GM18502 (cell line): Measurements from ENCODE around the gene ZNF23.
"Not testable (repeated sequence)": the region's sequence is repeated elsewhere in the genome, so short reads cannot be mapped to it uniquely, and the experiment has no call there.

Source experiments
- ATAC-seq: cut with Tn5 transposase; IDR thresholded peaks from one replicate; pipeline ENCODE4 v1.9.1; 2021; ENCODE audit warnings: mild to moderate bottlenecking; ENCODE audit not compliant: unreplicated experiment, poor library complexity

ZNF23 gene

DNA sequence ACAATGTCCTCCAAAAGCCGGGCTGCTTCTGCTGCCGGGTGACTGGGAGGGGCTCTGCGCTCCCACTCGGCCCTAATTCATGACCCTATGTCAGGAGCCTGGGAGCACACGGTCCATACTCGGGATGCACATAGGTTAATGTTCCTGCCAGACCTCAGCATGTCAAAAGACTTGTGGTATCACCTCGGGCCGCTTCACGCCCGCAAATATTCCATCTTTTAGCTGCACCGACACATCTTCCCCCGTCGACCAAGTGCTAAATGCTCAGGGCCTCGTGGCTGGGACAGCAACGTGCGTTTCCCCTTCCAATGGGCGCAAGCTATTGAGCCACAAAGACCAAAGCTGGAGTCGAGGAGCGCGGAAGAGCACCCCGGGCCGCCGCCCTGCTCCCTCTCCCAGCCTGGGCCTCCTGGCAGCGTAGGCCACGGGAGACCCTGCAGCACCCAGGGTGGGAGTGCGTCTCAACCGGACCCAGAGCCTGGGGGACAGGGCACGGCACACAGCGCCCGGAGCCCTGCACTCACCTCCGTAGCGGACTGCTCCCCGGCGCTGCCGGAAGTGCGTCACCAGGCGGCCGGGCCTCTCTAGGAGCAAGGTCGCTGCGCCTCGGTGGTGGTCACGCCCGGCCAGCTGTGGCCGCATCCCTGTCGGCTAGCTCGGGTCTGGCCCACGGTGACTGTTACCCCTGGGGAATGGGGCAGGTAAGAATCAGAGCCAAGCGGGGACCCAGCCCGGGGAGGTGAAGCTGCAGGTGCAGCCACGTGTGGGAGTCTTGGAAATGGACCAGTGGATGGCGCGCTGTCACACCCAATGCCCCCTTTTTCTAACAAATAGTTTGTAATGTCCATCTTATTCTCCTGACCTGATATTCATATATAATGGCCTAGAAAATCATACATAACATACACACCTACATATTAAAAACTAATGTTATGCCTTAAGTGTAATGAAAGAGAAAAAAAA, at the start of gene ZNF23:
Gene ZNF23, minus strand, starts transcription at position 562 of the 963 bp plus-strand sequence. CDS start 5,451 bp downstream, outside the sequence.
- ATAC-seq: peak; percentile 98

DNA sequence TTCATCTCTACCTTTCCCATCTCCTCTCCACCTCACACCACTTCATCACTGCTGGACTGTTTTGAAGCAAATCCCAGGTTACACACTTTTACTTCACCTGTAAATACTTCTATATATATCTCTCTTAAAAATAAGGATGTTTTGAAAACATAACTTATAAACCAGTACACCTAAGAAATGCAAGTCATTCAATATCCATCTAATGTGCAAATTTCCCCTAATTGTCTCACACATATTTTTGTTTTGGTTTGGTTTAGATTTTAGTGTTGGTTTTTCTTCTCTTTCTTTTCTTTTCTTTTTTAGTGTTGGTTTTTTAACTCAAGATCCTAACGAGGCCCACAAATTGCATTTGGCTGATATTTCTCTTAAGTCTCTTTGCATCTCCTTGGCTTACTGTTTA, 45.0 kb upstream of the ZNF23 start:
- no peak for ATAC-seq

DNA sequence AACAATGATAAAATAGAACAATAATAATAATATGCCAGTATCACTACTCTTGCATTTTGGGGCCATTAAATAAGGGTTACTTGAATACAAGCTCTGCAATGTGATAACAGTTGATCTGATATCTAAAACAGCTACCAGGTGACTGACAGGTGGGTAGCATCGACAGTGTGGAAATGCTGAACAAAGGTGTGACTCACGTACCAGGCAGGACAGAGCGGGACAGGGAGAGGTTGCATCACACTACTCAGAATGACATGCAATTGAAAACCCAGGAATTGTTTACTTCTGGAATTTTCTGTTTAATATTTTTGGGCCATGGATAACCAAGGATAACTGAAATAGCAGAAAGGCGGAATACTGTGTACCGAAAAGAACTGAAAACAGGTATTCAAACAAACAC, 42.9 kb upstream of the ZNF23 start:
- ATAC-seq: no peak

DNA sequence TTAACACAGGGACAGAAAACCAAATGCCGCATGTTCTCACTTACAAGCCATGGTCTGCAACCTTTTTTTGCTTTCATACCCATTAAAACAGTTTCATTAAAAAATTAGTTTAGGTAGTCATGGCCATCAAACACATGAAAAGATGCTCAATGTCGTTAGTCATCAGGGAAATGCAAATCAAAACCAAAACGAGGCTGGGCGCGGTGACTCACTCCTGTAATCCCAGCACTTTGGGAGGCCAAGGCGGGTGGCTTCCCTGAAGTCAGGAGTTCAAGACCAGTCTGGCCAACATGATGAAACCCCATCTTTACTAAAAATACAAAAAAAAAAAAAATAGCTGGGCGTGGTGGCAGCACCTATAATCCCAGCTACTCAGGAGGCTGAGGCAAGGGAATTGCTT, 42.0 kb upstream of the ZNF23 start:
- not testable (repeated sequence) for ATAC-seq

DNA sequence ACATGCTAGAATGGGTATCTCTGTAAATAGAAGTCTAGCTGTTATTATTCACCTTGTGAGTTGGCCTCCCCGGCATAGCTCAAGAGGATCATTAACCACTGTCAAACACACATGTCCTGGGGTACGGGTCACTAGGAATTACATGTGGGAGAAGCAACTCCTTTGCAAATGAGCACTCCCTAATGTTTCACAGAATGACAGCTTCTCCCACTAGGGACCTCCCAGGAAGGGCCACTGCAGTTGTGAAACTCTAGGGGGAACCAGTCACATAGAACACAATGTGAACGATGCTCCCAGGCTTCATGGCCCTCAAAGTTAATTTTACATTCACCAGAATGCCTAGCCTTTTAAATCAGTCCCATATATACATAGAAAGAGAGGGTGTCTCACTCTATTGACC, 39.5 kb upstream of the ZNF23 start:
- ATAC-seq: no peak

DNA sequence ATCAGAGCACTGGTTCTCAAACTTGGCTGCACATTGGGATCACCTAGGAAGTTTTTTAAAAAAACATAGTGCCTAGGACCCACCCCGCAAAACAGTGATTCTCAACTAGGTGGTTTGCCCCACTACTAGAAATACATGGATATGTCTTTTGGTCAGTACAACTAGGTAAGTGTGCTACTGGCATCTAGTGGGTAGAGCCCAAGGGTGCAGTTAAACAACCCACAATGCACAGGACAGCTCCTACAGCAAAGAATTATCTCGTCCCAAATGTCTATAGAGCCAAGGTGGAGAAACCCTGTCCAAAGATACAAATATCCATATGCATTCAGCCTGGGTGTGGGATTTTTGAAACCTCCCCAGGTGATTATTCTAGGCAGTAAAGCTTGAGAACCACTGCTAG, 38.9 kb upstream of the ZNF23 start:
- no peak for ATAC-seq

DNA sequence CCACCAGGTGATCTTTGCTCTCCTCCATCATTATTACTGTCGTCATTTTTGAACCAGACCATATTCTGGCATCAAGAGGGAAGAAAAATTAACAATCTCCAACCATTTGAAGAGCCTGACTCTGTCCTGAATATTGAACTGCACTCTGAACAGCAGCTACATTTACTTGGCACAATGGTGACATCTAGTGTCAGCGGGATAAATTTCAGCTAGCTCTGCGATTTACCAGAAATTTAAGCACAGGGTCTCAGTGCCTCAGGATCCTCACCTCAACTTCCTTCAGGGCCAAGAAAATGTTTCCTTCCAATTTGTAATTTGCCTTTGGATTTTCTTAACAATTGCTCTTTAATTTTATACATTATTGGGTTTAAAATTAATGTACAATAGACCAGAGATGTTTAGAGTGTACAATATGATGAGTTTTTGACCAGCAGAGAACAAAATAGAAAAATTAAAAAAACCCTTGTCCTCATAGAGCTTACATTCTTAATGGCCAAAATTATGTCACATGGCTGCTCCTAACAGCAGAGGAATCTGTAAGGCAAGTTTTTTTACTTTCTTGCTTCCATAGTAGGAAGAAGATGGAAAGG, 37.8 kb upstream of the ZNF23 start:
- peak; percentile 67 for ATAC-seq

DNA sequence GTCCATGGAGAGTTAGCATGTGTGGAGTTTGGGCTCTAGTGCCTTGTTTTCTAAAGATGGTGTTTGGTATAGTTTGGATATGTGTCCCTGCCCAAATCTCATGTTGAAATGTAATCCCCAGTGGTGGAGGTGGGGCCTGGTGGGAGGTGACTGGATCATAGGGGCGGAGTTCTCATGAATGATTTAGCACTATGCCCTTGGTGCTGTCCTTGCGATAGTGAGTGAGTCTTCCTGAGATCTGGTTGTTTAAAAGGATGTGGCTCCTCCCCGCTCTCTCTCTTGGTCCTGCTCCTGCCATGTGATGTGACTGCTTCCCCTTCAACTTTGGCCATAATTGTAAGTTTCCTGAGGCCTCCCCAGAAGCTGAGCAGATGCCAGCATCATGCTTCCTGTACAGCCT, 36.0 kb upstream of the ZNF23 start:
- no peak for ATAC-seq

DNA sequence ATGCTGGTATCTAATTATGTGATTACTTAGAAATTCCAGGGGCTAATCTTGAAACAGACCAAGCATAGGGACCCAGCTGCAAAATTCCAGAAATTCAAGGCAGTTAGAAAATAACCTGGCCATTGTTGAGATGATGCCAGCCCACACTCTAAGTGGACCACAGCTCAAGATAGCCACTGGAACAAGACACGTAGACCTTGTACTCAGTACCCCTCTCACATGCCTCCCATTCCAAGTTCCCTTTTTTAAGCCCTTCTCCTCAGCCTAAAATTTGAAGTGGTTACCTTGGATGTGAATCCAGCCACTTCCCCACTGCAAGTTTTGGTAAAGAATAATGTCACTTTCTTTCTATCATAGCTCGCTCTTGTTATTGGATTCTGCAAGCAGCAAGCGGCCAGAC, 31.2 kb upstream of the ZNF23 start:
- ATAC-seq: no peak

DNA sequence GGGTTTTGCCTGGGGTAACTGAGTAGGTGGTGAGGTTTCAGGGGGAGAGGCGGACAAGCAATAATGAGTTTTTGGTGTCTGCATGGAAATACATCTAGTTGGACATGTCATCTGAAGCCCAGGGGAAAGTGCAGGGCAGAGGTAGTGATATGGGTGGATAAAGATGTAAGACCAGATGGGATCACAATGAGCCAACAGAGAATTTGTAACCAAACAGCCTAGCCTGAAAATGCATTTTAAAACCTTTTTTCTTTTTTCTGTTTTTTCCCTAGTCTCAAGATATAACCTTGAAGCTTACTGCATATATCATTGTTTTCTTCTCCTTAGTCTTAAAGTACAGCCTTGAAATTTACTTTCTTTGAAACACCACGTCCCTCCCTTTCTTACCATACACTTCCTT, 30.7 kb upstream of the ZNF23 start:
- ATAC-seq: no peak

DNA sequence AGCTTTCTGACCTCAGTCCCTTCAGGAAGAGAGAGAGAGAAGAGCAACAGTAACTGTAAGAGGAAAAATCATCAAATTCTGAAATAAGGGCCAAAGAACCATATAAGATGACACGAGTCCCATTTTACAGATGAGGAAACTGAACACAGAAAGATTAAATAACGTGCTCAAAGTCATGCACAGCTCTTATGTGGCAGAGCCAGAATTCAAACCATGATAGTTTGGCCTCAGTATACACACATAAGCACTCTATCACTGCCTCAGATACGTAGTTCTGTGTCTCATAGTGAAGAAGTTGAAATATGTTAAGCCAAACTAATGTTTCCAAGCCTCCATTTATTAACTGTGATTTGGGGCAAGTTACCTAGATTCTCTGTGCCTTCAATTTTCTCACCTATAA, 29.0 kb upstream of the ZNF23 start:
- ATAC-seq: no peak

DNA sequence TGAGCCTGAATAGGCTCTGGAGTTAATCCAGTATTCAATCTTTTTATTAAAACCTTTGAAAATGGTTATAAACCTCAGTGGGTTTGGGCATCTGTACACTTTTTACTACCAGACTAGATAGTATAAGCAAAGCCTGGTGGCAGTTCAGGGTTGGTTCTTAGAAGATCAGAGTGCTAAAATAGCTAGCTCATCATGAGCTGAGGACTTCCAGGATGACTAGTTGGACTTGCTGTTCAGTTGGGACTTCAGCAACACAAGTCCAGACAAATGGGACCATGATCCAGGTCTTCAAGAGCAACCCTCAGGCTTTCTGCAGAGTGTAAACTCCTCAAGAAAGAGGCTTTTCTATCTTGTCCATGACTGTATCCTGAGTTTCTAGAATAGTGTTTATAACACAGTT, 28.3 kb upstream of the ZNF23 start:
- no peak for ATAC-seq

DNA sequence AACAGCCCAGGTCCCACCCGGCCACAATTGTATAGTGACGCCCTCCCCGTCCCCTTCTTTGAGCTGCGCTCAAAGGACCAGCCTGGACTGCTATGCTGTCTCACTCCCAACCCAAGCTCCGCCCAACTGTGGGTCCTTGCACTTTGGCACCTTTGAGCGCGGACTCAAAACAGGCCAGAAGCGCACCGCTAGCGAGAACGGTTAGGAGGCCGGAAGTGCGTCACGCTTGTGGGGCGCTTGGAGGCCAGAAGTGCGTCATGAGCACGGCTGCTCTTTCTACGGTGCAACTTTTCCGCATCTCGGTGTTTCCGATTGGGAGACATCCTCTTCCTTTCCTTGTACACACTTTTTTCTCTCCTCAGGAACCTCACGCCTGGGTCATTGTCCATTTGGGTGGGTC, 27.1 kb upstream of the ZNF23 start, which contains the start of gene ZNF19:
Gene ZNF19, minus strand, starts transcription at position 203 of the 400 bp plus-strand sequence. CDS start 7,210 bp downstream, outside the sequence.
- ATAC-seq: no peak

DNA sequence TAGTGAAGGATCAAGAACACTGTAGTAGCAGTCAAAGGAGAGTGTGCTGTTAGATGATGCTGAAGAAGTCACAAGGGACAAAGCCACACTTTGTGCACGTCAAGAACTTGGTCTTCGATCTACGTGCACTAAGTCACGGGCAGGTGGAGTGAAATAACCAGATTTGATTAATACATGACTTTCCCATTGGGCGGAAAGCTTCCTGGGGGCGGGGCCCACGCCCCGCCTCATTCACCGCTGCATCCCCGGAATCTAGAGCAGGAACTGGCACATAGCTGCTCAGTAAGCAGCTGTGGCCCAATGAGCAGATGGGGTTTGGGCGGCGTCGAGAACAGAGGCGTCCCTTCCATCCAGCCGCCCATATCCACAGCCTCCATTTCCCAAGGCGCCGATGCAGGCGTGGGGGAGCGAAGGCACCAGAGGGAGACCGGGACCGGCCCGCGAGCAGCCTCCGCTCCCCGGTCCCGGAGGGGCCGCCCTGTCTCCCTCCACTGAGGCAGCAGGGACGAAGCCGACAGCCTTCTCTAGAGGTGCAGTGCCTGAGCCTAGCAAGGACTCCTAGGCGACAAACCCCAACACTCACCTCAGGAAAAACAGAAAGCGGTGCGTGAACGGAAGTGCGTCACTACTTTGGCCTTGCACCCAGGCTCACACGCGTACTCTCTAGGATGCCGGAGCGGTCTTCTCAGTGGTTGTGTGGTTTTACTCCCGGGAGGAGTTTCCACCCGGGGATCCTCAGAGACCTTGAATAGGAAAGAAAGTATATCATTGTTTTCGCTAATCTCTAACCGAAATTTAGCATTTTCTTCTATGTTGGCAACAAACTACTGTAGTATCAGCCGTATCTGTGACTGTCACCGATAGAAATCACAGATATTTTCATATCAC, 22.2 kb upstream of the ZNF23 start:
- peak; percentile 92 for ATAC-seq

DNA sequence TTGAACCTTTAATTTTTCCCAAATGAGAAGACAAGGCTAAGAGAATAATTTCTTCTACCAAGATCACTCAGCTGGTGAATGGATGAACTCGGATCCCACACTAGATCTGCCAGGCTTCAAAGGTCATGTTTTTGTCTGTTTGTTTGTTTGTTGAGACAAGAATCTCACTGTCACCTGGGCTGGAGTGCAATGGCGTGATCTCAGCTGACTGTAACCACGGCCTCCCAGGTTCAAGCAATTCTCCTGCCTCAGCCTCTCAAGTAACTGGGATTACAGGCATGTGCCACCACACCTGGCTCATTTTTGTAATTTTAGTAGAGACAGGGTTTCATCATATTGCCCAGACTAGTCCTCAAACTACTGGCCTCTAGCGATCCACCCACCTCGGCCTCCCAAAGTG, 20.5 kb upstream of the ZNF23 start:
- no peak for ATAC-seq

DNA sequence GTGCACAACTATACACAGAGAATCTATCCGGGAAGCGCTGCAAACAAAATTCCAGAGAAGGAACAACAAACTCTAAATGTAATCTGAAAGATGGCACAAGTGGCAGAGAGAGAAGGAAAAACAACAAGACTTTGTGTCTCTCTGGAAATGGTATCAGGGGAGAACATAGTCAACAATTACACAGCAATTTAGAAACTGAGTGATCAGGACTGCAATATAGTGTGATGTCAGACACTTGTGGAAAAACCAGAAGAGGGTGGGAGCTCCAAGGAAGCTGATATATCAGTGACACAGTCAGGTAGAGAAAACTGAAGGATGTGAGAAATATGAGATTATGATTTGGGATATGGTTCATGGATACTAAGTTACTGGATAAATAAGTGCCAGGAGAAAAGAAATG, 18.9 kb upstream of the ZNF23 start:
- no peak for ATAC-seq

DNA sequence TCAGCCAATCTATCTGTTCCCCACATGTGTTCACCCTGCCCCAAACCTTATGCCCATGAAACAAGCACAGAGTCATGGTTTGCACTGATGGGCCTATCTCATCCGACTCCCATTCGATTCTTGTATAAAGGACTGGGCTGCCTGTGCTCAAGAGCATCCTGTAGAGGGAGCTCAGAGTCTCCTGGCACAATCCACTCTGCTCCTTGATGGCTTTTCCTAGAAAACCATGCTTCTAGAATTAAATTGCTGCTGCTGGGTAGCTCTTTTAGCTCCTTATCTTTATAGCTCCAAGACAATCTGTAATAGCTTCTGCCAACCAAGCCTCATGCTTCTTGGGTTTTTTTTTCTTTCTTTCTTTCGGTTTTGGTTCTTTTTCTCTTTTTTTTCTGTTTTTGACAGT, 17.4 kb upstream of the ZNF23 start:
- ATAC-seq: no peak

DNA sequence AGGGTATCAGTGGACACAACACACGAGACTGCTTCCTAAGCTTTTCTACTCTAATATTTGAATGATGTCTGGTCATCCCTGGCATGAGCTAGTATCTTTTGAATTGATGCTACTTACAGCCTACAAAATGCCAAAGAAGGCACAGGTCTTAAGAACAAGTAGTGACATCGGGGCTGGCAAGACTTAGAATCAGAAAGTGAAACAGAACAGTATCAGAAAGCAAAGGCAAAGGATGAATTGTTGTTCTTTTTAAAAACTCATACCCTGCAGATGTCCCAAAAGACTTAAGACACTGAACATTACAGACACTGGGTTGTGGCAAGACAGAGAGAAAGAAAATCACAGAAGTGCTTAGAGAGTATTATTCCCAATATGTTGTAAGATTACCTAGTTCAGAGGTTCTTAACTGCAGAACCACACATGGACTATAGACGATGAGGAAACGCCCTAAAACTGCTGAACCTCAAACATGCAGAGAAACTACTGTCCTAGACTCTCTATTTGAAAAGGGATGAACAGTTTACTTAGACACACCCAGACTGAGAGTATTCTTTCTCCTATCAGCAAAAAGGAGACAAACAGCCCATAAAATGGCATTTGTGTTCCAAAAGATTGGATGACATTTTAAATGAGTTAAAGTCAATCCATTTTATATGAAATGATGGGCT, 14.5 kb upstream of the ZNF23 start:
- ATAC-seq: no peak

DNA sequence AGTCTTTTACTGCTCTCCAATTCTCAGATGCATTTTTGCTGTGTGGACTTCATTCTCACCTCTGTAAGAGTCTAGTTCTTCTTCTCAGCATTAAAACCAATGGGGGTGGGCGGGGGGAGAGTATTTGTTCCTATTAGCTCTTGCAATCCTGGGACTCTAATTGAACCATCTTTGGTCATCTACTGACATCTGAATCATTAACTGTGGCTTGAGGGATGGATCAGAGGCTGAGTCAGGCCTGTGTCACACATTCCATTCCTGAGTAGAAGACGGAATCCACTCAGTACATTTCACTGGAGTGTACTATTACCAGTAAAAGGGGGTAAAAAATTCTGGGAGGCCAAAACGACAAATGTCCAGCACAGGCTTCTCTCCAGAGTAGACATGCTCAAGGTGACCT, 12.8 kb upstream of the ZNF23 start:
- no peak for ATAC-seq

DNA sequence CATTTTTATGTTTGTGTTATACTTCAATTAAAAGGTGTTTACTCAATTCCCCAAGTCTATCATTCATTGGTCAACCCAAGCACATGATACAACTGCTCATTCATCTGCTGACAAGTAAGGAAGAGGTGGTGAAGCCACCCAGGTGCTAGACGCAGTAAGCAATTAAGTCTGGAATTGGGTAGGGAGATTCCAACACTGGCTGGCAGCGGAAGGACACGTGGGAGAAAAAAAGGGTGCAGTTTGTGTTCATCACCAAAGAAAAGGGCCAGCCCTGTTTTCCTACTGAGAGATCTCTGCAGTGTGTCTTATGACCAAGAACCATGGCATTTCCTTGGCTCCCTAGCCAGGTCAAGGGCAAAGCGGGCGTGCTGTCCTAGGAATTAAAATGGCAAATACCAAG, 11.8 kb upstream of the ZNF23 start:
- no peak for ATAC-seq
